Measurements from ENCODE around the gene HOXA9.

DNA sequence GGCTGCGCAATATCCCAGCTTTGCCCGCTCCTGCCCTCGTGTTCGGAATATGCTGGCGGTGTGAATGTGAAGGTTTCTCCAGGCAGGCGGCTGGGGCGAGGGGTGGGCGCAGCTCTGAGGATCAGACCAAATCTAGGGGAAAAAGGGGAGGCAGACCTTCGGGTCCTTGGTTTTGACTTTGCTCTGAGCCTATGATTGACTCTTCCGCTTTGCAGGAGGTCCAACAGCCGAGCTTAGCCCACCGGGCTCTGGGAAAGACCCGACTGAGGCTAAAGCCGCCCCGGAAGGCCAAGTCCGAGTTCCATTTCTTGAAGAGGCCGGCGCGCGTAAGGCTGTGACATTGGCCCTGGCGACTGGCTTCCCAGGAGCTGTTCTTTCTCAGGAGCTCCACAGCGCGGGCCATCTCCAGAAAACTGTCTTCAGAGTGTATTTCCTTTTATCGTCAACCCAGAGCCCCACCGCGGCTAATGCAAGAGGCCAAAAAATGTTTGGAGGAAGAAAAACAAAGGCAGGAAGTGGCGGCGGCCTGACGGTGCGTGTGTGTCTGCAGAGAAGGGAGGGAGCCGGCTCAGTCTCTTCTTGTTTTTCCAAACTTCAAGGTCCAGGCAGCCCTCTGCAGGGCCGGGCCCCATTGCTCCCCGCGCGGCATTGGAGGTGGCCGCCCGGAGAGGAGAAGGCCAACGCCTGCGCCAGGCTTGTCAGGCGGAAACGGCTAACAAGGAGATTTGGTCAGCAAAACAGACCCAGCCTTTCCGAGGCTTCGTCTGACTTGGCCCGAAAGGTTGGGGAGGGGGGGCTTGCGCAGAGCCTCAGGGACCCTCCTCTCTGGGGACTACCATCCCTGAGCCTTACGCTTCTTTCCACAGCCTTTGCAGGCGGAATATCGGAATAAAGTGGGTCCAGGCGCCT is 23.3 kb upstream of the HOXA9 start:
- no peak for TF ChIP-seq RCOR1 (IDR thresholded peaks at IDR 0.05; ENCODE audit: low read depth, low read length)
- TF ChIP-seq CEBPB (IDR thresholded peaks at IDR 0.05), result no peak
- TF ChIP-seq JUN (IDR thresholded peaks at IDR 0.05), result no peak
- no peak for TF ChIP-seq ESRRA (IDR thresholded peaks at IDR 0.05; ENCODE audit: borderline replicate concordance, low read length)
- TF ChIP-seq EP300 (IDR thresholded peaks at IDR 0.05), result no peak
- TF ChIP-seq, protein P1, sequence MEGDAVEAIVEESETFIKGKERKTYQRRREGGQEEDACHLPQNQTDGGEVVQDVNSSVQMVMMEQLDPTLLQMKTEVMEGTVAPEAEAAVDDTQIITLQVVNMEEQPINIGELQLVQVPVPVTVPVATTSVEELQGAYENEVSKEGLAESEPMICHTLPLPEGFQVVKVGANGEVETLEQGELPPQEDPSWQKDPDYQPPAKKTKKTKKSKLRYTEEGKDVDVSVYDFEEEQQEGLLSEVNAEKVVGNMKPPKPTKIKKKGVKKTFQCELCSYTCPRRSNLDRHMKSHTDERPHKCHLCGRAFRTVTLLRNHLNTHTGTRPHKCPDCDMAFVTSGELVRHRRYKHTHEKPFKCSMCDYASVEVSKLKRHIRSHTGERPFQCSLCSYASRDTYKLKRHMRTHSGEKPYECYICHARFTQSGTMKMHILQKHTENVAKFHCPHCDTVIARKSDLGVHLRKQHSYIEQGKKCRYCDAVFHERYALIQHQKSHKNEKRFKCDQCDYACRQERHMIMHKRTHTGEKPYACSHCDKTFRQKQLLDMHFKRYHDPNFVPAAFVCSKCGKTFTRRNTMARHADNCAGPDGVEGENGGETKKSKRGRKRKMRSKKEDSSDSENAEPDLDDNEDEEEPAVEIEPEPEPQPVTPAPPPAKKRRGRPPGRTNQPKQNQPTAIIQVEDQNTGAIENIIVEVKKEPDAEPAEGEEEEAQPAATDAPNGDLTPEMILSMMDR (IDR thresholded peaks at IDR 0.05), result no peak
- TF ChIP-seq POLR2A (IDR thresholded peaks at IDR 0.05; ENCODE audit: low read length), result no peak
- no peak for TF ChIP-seq KDM1A (IDR thresholded peaks at IDR 0.05; ENCODE audit: low read depth)
- TF ChIP-seq, protein P2, sequence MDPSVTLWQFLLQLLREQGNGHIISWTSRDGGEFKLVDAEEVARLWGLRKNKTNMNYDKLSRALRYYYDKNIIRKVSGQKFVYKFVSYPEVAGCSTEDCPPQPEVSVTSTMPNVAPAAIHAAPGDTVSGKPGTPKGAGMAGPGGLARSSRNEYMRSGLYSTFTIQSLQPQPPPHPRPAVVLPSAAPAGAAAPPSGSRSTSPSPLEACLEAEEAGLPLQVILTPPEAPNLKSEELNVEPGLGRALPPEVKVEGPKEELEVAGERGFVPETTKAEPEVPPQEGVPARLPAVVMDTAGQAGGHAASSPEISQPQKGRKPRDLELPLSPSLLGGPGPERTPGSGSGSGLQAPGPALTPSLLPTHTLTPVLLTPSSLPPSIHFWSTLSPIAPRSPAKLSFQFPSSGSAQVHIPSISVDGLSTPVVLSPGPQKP (IDR thresholded peaks at IDR 0.05; ENCODE audit: low read depth, low read length), result no peak
- TF ChIP-seq KDM5A (IDR thresholded peaks at IDR 0.05), result no peak
- no peak for TF ChIP-seq CHD4 (IDR thresholded peaks at IDR 0.05; ENCODE audit: borderline replicate concordance)

Measured in A549 (cell line).